ENCODE results near the gene TXNRD3. TPM values are rescaled to one million over a fixed set of nuclear protein-coding genes. Genes with fewer than 3 reads are reported as not detected.

TXNRD3 gene
- total RNA-seq, 1 experiment from 2014 or later = 12.9 TPM

DNA sequence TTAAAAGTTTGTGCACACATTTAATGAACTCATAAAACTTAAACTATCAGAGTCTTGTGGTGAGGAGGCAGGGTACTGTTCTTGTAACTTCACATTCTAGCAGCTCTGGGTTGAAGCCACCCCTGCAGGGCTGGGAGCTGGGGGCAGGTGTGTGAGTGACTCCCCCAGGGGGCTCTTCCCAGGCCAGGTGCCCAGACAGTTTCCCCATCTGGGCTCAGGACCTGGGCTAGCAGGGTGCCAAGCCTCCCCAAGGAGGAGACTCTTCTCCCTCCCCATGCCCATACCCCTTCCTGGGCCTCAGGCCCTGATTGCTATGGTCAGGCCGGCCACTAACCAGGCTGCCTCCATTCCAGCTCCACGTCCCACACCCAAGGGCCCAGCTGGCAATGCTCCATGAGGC lies 27.1 kb upstream of the TXNRD3 start:
- no peaks in the 10 kb centered on the region for H3K36me3 Mint-ChIP-seq (ENCODE audit: insufficient read depth, unreplicated experiment)
- intact Hi-C loops (cut with micrococcal nuclease) = no loop called here
- CTCF ChIA-PET = interaction anchor here (0.7 to 6.4 kb wide), 4 partner anchors 13 to 862 kb away, joined by 3 to 47 read pairs (median 4); no protein-coding TSS in a partner anchor
- no peaks in the 10 kb centered on the region for H3K4me1 Mint-ChIP-seq (ENCODE audit: insufficient read depth, unreplicated experiment)
- no peaks in the 10 kb centered on the region for H3K9me3 Mint-ChIP-seq (ENCODE audit: unreplicated experiment)
- TF ChIP-seq, protein P1, sequence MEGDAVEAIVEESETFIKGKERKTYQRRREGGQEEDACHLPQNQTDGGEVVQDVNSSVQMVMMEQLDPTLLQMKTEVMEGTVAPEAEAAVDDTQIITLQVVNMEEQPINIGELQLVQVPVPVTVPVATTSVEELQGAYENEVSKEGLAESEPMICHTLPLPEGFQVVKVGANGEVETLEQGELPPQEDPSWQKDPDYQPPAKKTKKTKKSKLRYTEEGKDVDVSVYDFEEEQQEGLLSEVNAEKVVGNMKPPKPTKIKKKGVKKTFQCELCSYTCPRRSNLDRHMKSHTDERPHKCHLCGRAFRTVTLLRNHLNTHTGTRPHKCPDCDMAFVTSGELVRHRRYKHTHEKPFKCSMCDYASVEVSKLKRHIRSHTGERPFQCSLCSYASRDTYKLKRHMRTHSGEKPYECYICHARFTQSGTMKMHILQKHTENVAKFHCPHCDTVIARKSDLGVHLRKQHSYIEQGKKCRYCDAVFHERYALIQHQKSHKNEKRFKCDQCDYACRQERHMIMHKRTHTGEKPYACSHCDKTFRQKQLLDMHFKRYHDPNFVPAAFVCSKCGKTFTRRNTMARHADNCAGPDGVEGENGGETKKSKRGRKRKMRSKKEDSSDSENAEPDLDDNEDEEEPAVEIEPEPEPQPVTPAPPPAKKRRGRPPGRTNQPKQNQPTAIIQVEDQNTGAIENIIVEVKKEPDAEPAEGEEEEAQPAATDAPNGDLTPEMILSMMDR (IDR thresholded peaks at IDR 0.05; ENCODE audit: unreplicated experiment) = no peak
- BruUV-seq (replicated peaks) = no TSS peak
- peaks cover 4% of the 10 kb centered on the region for H3K27me3 Mint-ChIP-seq (ENCODE audit: insufficient read depth, unreplicated experiment)
- DNase-seq (ENCODE audit: unreplicated experiment) = no peak
- no peak overlapping the region for H3K27ac Mint-ChIP-seq (ENCODE audit: low read depth, unreplicated experiment)
- POLR2A ChIA-PET = interaction anchor here (0.7 kb wide), 1 partner anchor 358 kb away, joined by 3 read pairs; no protein-coding TSS in a partner anchor
- no peak overlapping the region for H3K4me3 Mint-ChIP-seq (ENCODE audit: unreplicated experiment)

DNA sequence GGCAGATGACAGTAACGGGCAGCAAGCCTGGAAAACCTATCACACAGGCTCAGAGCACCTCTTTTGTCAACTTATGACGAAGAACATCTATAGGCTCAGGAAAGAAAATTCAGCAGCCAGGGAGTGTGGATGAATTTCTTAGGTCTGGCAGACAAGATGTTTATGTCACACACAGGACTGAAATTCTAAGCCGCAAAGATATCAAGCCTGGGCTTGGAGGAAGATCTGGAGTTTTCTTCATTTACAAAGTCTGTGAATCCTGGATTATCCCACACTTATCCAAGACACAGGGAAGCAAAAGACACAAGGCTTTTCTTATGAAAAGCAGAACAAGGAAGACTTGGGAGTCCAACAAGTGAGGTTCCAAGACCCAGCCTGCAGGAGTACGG lies 25.7 kb upstream of the TXNRD3 start:
- H3K4me3 Mint-ChIP-seq (ENCODE audit: unreplicated experiment) = no peak overlapping the region
- DNase-seq (ENCODE audit: unreplicated experiment) = no peak
- CTCF ChIA-PET = interaction anchor here (0.6 to 6.4 kb wide), 13 partner anchors 10 to 895 kb away, joined by 3 to 63 read pairs (median 6); no protein-coding TSS in a partner anchor
- no peaks in the 10 kb centered on the region for H3K36me3 Mint-ChIP-seq (ENCODE audit: insufficient read depth, unreplicated experiment)
- no TSS peak for BruUV-seq (replicated peaks)
- H3K4me1 Mint-ChIP-seq (ENCODE audit: insufficient read depth, unreplicated experiment) = no peaks in the 10 kb centered on the region
- POLR2A ChIA-PET = no interaction called here
- intact Hi-C loops (cut with micrococcal nuclease) = no loop called here
- no peaks in the 10 kb centered on the region for H3K9me3 Mint-ChIP-seq (ENCODE audit: unreplicated experiment)
- TF ChIP-seq, protein P1 (IDR thresholded peaks at IDR 0.05; ENCODE audit: unreplicated experiment) = no peak
- no peak overlapping the region for H3K27ac Mint-ChIP-seq (ENCODE audit: low read depth, unreplicated experiment)
- peaks cover 17% of the 10 kb centered on the region for H3K27me3 Mint-ChIP-seq (ENCODE audit: insufficient read depth, unreplicated experiment)

DNA sequence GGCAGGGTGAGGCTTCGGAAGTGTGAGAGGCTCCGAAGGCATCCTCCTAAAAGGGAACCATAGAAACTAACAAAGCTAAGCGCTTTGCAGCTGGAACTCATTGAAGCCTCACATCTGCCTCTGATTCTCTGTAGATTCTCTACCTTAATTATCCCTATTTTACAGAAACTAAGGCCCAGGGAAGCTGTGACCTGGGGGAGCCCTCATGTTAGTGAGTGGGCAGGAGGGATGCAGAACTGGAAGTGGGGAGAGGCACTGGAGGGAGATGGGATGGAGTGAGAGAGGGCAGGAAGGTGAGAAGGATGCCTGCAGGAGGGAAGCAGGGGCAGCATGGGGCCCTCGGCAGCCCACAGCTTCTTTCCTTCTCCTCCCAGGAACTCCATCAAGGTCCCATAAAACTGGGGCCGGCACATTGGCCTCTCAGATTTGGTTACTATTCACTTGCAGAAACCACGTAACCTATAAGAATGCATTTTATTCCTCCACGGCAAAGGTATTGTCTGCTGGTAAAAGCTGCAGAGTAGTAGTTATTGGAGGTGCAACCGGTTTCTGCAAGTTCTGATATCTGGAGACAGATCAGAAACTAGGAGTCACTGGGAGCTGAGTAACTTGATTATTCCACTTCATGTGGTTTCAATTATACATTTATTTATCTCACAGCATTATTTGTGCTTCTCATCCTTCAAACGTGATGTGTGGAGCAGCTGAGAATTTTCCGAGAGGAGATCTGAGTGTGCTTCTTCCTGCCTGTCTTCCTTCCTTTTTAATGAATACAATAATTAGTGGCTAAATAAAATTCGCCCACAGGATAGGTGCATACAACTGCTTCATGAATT lies 25.1 kb upstream of the TXNRD3 start:
- TF ChIP-seq, protein P1 (IDR thresholded peaks at IDR 0.05; ENCODE audit: unreplicated experiment) = no peak
- intact Hi-C loops (cut with micrococcal nuclease) = loop anchor here (1.0 to 2.0 kb wide), 4 partner anchors 73 to 864 kb away; no protein-coding TSS in a partner anchor
- Mint-ChIP-seq H3K36me3 (ENCODE audit: insufficient read depth, unreplicated experiment) (no peaks in the 10 kb centered on the region), H3K4me3 (ENCODE audit: unreplicated experiment) (no peak overlapping the region), H3K27me3 (ENCODE audit: insufficient read depth, unreplicated experiment) (peaks cover 17% of the 10 kb centered on the region), H3K4me1 (ENCODE audit: insufficient read depth, unreplicated experiment) (no peaks in the 10 kb centered on the region), H3K27ac (ENCODE audit: low read depth, unreplicated experiment) (no peak overlapping the region), H3K9me3 (ENCODE audit: unreplicated experiment) (no peaks in the 10 kb centered on the region)
- DNase-seq (ENCODE audit: unreplicated experiment) = no peak
- no TSS peak for BruUV-seq (replicated peaks)
- ChIA-PET POLR2A (no interaction called here), CTCF (interaction anchor here (0.6 to 6.4 kb wide), 44 partner anchors 9 to 1310 kb away, joined by 3 to 63 read pairs (median 4); no protein-coding TSS in a partner anchor)

DNA sequence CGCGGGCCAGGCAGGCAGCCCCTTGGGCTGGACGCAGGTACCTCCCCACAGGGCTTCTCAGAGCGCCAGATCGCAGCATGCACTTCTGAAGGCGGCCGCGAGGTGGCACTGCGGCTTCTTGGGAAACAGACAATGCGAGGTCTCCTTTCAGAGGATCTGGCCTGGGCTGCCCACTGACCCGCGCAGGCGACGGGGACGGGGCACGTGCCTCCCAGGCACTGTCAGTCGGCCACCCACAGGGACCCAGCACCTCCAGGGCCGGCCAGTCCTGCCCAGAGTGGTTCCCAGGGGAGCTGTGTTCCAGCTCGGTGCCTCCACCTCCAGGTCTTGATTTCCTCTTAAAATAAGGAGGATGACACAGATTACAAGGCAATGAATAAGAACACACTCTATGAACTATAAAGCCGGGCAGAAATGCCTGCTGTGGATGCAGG lies 24.4 kb upstream of the TXNRD3 start:
- TF ChIP-seq, protein P1 (IDR thresholded peaks at IDR 0.05; ENCODE audit: unreplicated experiment) = peak; percentile 98
- no peak overlapping the region for H3K27ac Mint-ChIP-seq (ENCODE audit: low read depth, unreplicated experiment)
- H3K9me3 Mint-ChIP-seq (ENCODE audit: unreplicated experiment) = no peaks in the 10 kb centered on the region
- DNase-seq (ENCODE audit: unreplicated experiment) = peak; percentile 80
- no peak overlapping the region for H3K4me3 Mint-ChIP-seq (ENCODE audit: unreplicated experiment)
- intact Hi-C loops (cut with micrococcal nuclease) = loop anchor here (1.0 to 2.0 kb wide), 4 partner anchors 73 to 865 kb away; no protein-coding TSS in a partner anchor
- H3K4me1 Mint-ChIP-seq (ENCODE audit: insufficient read depth, unreplicated experiment) = no peaks in the 10 kb centered on the region
- H3K36me3 Mint-ChIP-seq (ENCODE audit: insufficient read depth, unreplicated experiment) = no peaks in the 10 kb centered on the region
- BruUV-seq (replicated peaks) = no TSS peak
- POLR2A ChIA-PET = no interaction called here
- peaks cover 17% of the 10 kb centered on the region for H3K27me3 Mint-ChIP-seq (ENCODE audit: insufficient read depth, unreplicated experiment)
- CTCF ChIA-PET = interaction anchor here (0.6 to 6.4 kb wide), 56 partner anchors 8 to 1380 kb away, joined by 3 to 63 read pairs (median 4); no protein-coding TSS in a partner anchor
